Esophagus muscularis mucosa (tissue), 4 donors: ENCODE results near the gene PITPNB. TPM values are rescaled to one million over a fixed set of nuclear protein-coding genes. Genes with fewer than 3 reads are reported as not detected.

Experiments used
- DNase-seq: peaks from one replicate; pipeline ENCODE4 v3.0.0-alpha.2; 2017; ENCODE audit errors: extremely low spot score
- H3K27ac ChIP-seq, 4 donors: fragments of 200-600 bp; sonication (generic); replicated peaks in 1 of 4; 1 replicate in 3 of 4; 2 replicates in 1 of 4; pipeline ENCODE4 v1.5.1; 2016 to 2019; ENCODE audit warnings: mild to moderate bottlenecking in 1 of 4
- H3K27me3 ChIP-seq, 4 donors: fragments of 200-600 bp; sonication (generic); one replicate each; pipeline versions ENCODE4 v1.5.1 to v1.6.0; 2016 to 2019
- H3K36me3 ChIP-seq, 4 donors: fragments of 200-600 bp; sonication (generic); one replicate each; pipeline ENCODE4 v1.5.1; 2016 to 2019
- H3K4me1 ChIP-seq, 4 donors: fragments of 200-600 bp; sonication (generic); one replicate each; pipeline ENCODE4 v1.5.1; 2016 to 2019
- H3K4me3 ChIP-seq, 4 donors: fragments of 200-600 bp; sonication (generic); 1 replicate in 2 of 4; 2 replicates in 2 of 4; pipeline ENCODE4 v1.5.1; 2016 to 2019; ENCODE audit warnings: mild to moderate bottlenecking in 4 of 4, moderate library complexity in 1 of 4
- H3K9me3 ChIP-seq, 4 donors: fragments of 200-600 bp; sonication (generic); 1 replicate in 3 of 4; 2 replicates in 1 of 4; pipeline ENCODE4 v1.5.1; 2016 to 2019
- CTCF ChIP-seq, 3 experiments: fragments of 200-600 bp in 2 of 3; fragments of 450-650 bp in 1 of 3; sonication (generic) in 2 of 3; IDR thresholded peaks; one replicate each; pipeline ENCODE4 v1.5.1; 2017 to 2019; ENCODE audit warnings: antibody characterized with exemption in 3 of 3, mild to moderate bottlenecking in 2 of 3, moderate library complexity in 1 of 3
- EP300 ChIP-seq: sonication (generic); formaldehyde crosslinking; IDR thresholded peaks from one replicate; pipeline ENCODE4 v1.6.1; 2017; ENCODE audit warnings: antibody characterized with exemption
- POLR2A ChIP-seq: fragments of 450-650 bp; IDR thresholded peaks from one replicate; pipeline ENCODE4 v1.6.1; 2017; ENCODE audit warnings: antibody characterized with exemption, moderate library complexity, mild to moderate bottlenecking, low read depth
- POLR2AphosphoS5 ChIP-seq, 2 donors: sonication (generic); formaldehyde crosslinking; IDR thresholded peaks; one replicate each; pipeline ENCODE4 v1.6.1; 2017; ENCODE audit warnings: antibody characterized with exemption in 2 of 2
- WGBS: methylation state at CpG from one replicate; pipeline ENCODE4 v1.1.5; 2018; 5-methylcytosine and 5-hydroxymethylcytosine counted together
- intact Hi-C: fragments of 100-400 bp; cut with DNase I; formaldehyde crosslinking; loops from one replicate; pipeline ENCODE4 v1.15.1; 2023
- total RNA-seq, 4 donors: library from RNA; depleted of rRNA; stranded (reverse); fragments of >200 nt; gene quantifications; one replicate each; pipeline versions ENCODE4 v1.1.0 to v1.2.1, GENCODE V29; 2016

The PITPNB gene
- total RNA-seq, 4 donors from 2014 or later = 70.3 to 99.7 (median 89.3) TPM

GRCh38 chr22:27853424-27853823, 65.6 kb downstream of the PITPNB start:
- TF ChIP-seq POLR2AphosphoS5 (IDR thresholded peaks at IDR 0.05) (peak in 1 of 2 donors; percentile 32), EP300 (no peak)
- H3K4me3 ChIP-seq = no peak overlapping the region
- WGBS = 49% methylated on average over 6 of the region's 6 CpGs
- H3K27me3 ChIP-seq = no peaks in the 10 kb centered on the region
- H3K9me3 ChIP-seq = no peaks in the 10 kb centered on the region
- H3K4me1 ChIP-seq = peaks cover 19 to 66% (median 57%) of the 10 kb centered on the region in 4 donors
- H3K27ac ChIP-seq = peak overlapping the region in 2 of 4 donors; percentile 3 to 33
- peaks cover 13 to 94% (median 58%) of the 10 kb centered on the region in 4 donors for H3K36me3 ChIP-seq
- intact Hi-C loops = no loop called here
- DNase-seq = peak; percentile 90

GRCh38 chr22:27851974-27852746, 66.9 kb downstream of the PITPNB start:
- Histone ChIP-seq H3K4me1 (peaks cover 13 to 55% (median 44%) of the 10 kb centered on the region in 4 donors), H3K9me3 (no peaks in the 10 kb centered on the region), H3K27me3 (no peaks in the 10 kb centered on the region), H3K27ac (peak overlapping the region in 3 of 4 donors; percentile 24 to 33 (median 28)), H3K4me3 (no peak overlapping the region), H3K36me3 (peaks cover 13 to 94% (median 64%) of the 10 kb centered on the region in 4 donors)
- DNase-seq = peak; percentile 50
- WGBS = 75% methylated on average over 7 of the region's 7 CpGs
- intact Hi-C loops = no loop called here
- TF ChIP-seq CTCF (IDR thresholded peaks at IDR 0.05) = no peak
- no peak for TF ChIP-seq POLR2AphosphoS5 (IDR thresholded peaks at IDR 0.05)
- TF ChIP-seq POLR2A = no peak
- no peak for TF ChIP-seq EP300

- no peaks in the 10 kb centered on the region for H3K9me3 ChIP-seq
- H3K36me3 ChIP-seq = peaks cover 13 to 77% (median 53%) of the 10 kb centered on the region in 4 donors
- intact Hi-C loops = no loop called here
- peaks cover 13 to 45% (median 36%) of the 10 kb centered on the region in 4 donors for H3K4me1 ChIP-seq
- WGBS = 15% methylated on average over 6 of the region's 6 CpGs
- H3K27ac ChIP-seq = peak overlapping the region; percentile 37 to 63 (median 58)
- DNase-seq = peak; percentile 88
- no peak for TF ChIP-seq CTCF (IDR thresholded peaks at IDR 0.05)
- no peak for TF ChIP-seq EP300
- no peak for TF ChIP-seq POLR2A
- TF ChIP-seq POLR2AphosphoS5 (IDR thresholded peaks at IDR 0.05) = no peak
- no peaks in the 10 kb centered on the region for H3K27me3 ChIP-seq
- no peak overlapping the region for H3K4me3 ChIP-seq
Measured at GRCh38 chr22:27850000-27850521, 69.0 kb downstream of the PITPNB start.

GRCh38 chr22:27848005-27848404, 71.1 kb downstream of the PITPNB start:
- no peaks in the 10 kb centered on the region for H3K27me3 ChIP-seq
- WGBS = no CpG with 5 or more reads among the region's 1 CpG
- H3K27ac ChIP-seq = no peak overlapping the region
- H3K36me3 ChIP-seq = peaks cover 13 to 62% (median 46%) of the 10 kb centered on the region in 4 donors
- H3K4me1 ChIP-seq = peaks cover 14 to 36% (median 29%) of the 10 kb centered on the region in 4 donors
- H3K4me3 ChIP-seq = no peak overlapping the region
- intact Hi-C loops = no loop called here
- no peaks in the 10 kb centered on the region for H3K9me3 ChIP-seq
- TF ChIP-seq POLR2A (no peak), POLR2AphosphoS5 (IDR thresholded peaks at IDR 0.05) (peak in 1 of 2 donors; percentile 4)
- no peak for DNase-seq

GRCh38 chr22:27846910-27847309, 72.1 kb downstream of the PITPNB start:
- Histone ChIP-seq H3K27me3 (no peaks in the 10 kb centered on the region), H3K27ac (no peak overlapping the region), H3K4me3 (no peak overlapping the region), H3K36me3 (peaks cover 6 to 51% (median 36%) of the 10 kb centered on the region in 4 donors), H3K9me3 (no peaks in the 10 kb centered on the region), H3K4me1 (peaks cover 25 to 36% (median 29%) of the 10 kb centered on the region in 4 donors)
- TF ChIP-seq POLR2A (no peak), POLR2AphosphoS5 (IDR thresholded peaks at IDR 0.05) (no peak), CTCF (IDR thresholded peaks at IDR 0.05) (no peak), EP300 (no peak)
- intact Hi-C loops = no loop called here
- 89% methylated on average over 7 of the region's 9 CpGs for WGBS
- DNase-seq = no peak
